MM.1S (cell line): ENCODE data around the gene PTCHD1.

Experiments used
- DNase-seq: peaks from one replicate; pipeline ENCODE4 v3.0.0-alpha.2; 2015
- H2AFZ ChIP-seq: fragments of 300-600 bp; sonication (generic); 2 replicates; pipeline ENCODE4 v1.6.0; 2016; ENCODE audit warnings: antibody characterized with exemption, low read length
- H3F3A ChIP-seq: fragments of 300-600 bp; sonication (generic); 2 replicates; pipeline ENCODE4 v1.6.1; 2016; ENCODE audit warnings: mild to moderate bottlenecking, antibody characterized with exemption, low read length, moderate library complexity, mixed read lengths; ENCODE audit not compliant: insufficient read depth
- H3K27ac ChIP-seq: fragments of 300-600 bp; sonication (generic); 2 replicates; pipeline ENCODE4 v1.5.1; 2016; ENCODE audit warnings: mild to moderate bottlenecking, low read length
- H3K27me3 ChIP-seq: fragments of 300-600 bp; sonication (generic); replicated peaks from 2 replicates; pipeline ENCODE4 v1.6.0; 2016; ENCODE audit warnings: low read length; ENCODE audit not compliant: insufficient read depth
- H3K36me3 ChIP-seq: fragments of 300-600 bp; sonication (generic); replicated peaks from 2 replicates; pipeline ENCODE4 v1.6.1; 2016; ENCODE audit warnings: mild to moderate bottlenecking, low read length, mixed read lengths; ENCODE audit not compliant: insufficient read depth
- H3K4me1 ChIP-seq: fragments of 300-600 bp; sonication (generic); 2 replicates; pipeline ENCODE4 v1.6.1; 2016; ENCODE audit warnings: low read length, mixed read lengths
- H3K4me2 ChIP-seq: fragments of 300-600 bp; sonication (generic); 2 replicates; pipeline ENCODE4 v1.6.0; 2016; ENCODE audit warnings: low read depth, low read length
- H3K4me3 ChIP-seq: fragments of 300-600 bp; sonication (generic); 2 replicates; pipeline ENCODE4 v1.5.1; 2016; ENCODE audit warnings: low read length, mixed read lengths
- H3K79me2 ChIP-seq: fragments of 300-600 bp; sonication (generic); 2 replicates; pipeline ENCODE4 v1.6.1; 2016; ENCODE audit warnings: mixed run types, low read length, mixed read lengths
- H3K9ac ChIP-seq: fragments of 300-600 bp; sonication (generic); 2 replicates; pipeline ENCODE4 v1.6.1; 2016; ENCODE audit warnings: low read length, mixed read lengths
- H3K9me2 ChIP-seq: fragments of 300-600 bp; sonication (generic); replicated peaks from 2 replicates; pipeline ENCODE4 v1.6.1; 2016; ENCODE audit warnings: mild to moderate bottlenecking, low read length, mixed read lengths; ENCODE audit not compliant: insufficient read depth
- H3K9me3 ChIP-seq: fragments of 300-600 bp; sonication (generic); replicated peaks from 2 replicates; pipeline ENCODE4 v1.6.1; 2016; ENCODE audit warnings: mild to moderate bottlenecking, low read length, mixed read lengths; ENCODE audit not compliant: insufficient read depth
- H4K20me1 ChIP-seq: fragments of 300-600 bp; sonication (generic); 2 replicates; pipeline ENCODE4 v1.6.1; 2016; ENCODE audit warnings: mild to moderate bottlenecking, low read length, moderate library complexity, mixed read lengths; ENCODE audit not compliant: insufficient read depth
- EZH2 ChIP-seq: fragments of 300-600 bp; sonication (generic); optimal IDR thresholded peaks from 2 replicates; pipeline ENCODE3; 2017; ENCODE audit warnings: low read depth, mild to moderate bottlenecking, antibody characterized with exemption, low read length, mixed read lengths
- EZH2phosphoT487 ChIP-seq: fragments of 300-600 bp; sonication (generic); IDR thresholded peaks from 2 replicates; pipeline ENCODE4 v1.6.1; 2018; ENCODE audit warnings: antibody characterized with exemption, low read length
- TF ChIP-seq, protein P1 (sequence below): fragments of 300-600 bp; sonication (generic); IDR thresholded peaks from 2 replicates; pipeline ENCODE4 v1.5.1; 2016; ENCODE audit warnings: antibody characterized with exemption, low read length, mixed read lengths

Gene PTCHD1

GRCh38 chrX:23372220-23372902, 37.7 kb downstream of the PTCHD1 start:
- H3K9me2 ChIP-seq, result no peaks in the 10 kb centered on the region
- TF ChIP-seq, protein P1, sequence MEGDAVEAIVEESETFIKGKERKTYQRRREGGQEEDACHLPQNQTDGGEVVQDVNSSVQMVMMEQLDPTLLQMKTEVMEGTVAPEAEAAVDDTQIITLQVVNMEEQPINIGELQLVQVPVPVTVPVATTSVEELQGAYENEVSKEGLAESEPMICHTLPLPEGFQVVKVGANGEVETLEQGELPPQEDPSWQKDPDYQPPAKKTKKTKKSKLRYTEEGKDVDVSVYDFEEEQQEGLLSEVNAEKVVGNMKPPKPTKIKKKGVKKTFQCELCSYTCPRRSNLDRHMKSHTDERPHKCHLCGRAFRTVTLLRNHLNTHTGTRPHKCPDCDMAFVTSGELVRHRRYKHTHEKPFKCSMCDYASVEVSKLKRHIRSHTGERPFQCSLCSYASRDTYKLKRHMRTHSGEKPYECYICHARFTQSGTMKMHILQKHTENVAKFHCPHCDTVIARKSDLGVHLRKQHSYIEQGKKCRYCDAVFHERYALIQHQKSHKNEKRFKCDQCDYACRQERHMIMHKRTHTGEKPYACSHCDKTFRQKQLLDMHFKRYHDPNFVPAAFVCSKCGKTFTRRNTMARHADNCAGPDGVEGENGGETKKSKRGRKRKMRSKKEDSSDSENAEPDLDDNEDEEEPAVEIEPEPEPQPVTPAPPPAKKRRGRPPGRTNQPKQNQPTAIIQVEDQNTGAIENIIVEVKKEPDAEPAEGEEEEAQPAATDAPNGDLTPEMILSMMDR, result no peak
- TF ChIP-seq EZH2, result no peak
- TF ChIP-seq EZH2phosphoT487, result no peak
- no peak overlapping the region for H2AFZ ChIP-seq
- H3K27me3 ChIP-seq, result no peaks in the 10 kb centered on the region
- DNase-seq, result no peak
- H3K4me1 ChIP-seq, result no peaks in the 10 kb centered on the region
- no peaks in the 10 kb centered on the region for H3F3A ChIP-seq
- no peaks in the 10 kb centered on the region for H3K79me2 ChIP-seq
- H3K4me3 ChIP-seq, result no peak overlapping the region
- H3K9ac ChIP-seq, result no peak overlapping the region
- no peak overlapping the region for H3K4me2 ChIP-seq
- H3K9me3 ChIP-seq, result no peaks in the 10 kb centered on the region
- no peaks in the 10 kb centered on the region for H3K36me3 ChIP-seq
- H3K27ac ChIP-seq, result no peak overlapping the region
- no peaks in the 10 kb centered on the region for H4K20me1 ChIP-seq

DNA sequence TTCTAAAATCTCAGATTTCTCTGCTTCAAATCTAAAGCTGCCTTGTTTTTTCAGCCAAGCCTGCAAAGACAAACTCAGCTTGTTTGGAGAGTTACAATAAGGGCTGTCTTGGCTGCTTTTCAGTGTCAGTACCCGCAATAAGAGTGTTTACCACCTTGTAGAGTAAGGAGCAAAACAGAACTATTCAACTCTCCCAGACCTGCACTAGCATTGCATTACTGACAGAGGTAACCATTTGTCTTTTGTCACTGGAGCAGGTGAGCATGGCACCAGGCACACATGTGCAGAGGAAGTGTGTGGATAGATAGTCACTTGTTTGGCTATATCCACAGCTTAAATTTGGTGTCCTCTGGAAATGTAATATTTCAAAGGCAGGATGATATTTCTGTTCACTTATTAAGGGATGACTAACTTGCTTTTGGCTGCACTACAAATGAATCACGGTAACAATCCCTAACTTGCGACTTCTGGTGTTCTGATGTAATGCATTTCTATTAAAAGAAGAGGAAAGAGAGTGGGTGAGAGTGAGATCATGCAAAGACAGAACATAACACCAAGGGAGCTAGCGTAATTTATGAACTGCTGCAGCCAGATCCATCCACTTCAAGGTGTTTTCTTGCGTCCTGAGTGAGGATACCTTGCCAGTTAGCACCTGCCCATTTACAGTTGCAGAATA, 38.6 kb downstream of the PTCHD1 start:
- Histone ChIP-seq H4K20me1 (no peaks in the 10 kb centered on the region), H3K27me3 (no peaks in the 10 kb centered on the region), H3F3A (no peaks in the 10 kb centered on the region), H3K27ac (no peak overlapping the region), H3K36me3 (no peaks in the 10 kb centered on the region), H3K9me2 (no peaks in the 10 kb centered on the region), H2AFZ (no peak overlapping the region), H3K9me3 (no peaks in the 10 kb centered on the region), H3K4me2 (no peak overlapping the region), H3K4me1 (no peaks in the 10 kb centered on the region), H3K4me3 (no peak overlapping the region), H3K79me2 (no peaks in the 10 kb centered on the region), H3K9ac (no peak overlapping the region)
- DNase-seq, result no peak
- no peak for TF ChIP-seq EZH2phosphoT487

DNA sequence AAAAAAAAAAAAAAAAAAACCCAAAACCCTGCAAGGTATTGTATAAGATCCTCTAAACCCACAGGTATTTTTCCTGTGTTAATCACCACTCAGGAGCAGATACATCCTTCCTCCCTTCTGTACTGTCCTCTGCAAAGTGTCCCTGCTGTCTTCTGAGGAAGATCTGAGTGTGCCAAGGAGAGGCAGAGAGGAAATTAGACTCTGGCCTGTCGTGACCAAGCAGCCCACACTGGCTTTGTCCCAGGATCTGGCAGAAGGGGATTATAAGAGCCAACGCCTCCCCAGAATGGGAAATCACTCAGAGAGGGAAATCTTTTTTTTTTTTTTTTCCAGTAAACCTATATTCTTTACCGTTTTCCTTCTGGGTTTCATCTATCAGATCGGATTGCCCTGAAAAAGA, 39.6 kb downstream of the PTCHD1 start:
- no peak overlapping the region for H3K4me3 ChIP-seq
- H3K9me2 ChIP-seq, result no peaks in the 10 kb centered on the region
- H4K20me1 ChIP-seq, result no peaks in the 10 kb centered on the region
- H3K79me2 ChIP-seq, result no peaks in the 10 kb centered on the region
- no peak for DNase-seq
- H3K27ac ChIP-seq, result no peak overlapping the region
- no peaks in the 10 kb centered on the region for H3K4me1 ChIP-seq
- no peak for TF ChIP-seq EZH2
- TF ChIP-seq EZH2phosphoT487, result no peak
- TF ChIP-seq, protein P1, result no peak
- H3K36me3 ChIP-seq, result no peaks in the 10 kb centered on the region
- no peaks in the 10 kb centered on the region for H3K9me3 ChIP-seq
- H2AFZ ChIP-seq, result no peak overlapping the region
- H3K9ac ChIP-seq, result no peak overlapping the region
- H3F3A ChIP-seq, result no peaks in the 10 kb centered on the region
- H3K27me3 ChIP-seq, result no peaks in the 10 kb centered on the region
- H3K4me2 ChIP-seq, result no peak overlapping the region

DNA sequence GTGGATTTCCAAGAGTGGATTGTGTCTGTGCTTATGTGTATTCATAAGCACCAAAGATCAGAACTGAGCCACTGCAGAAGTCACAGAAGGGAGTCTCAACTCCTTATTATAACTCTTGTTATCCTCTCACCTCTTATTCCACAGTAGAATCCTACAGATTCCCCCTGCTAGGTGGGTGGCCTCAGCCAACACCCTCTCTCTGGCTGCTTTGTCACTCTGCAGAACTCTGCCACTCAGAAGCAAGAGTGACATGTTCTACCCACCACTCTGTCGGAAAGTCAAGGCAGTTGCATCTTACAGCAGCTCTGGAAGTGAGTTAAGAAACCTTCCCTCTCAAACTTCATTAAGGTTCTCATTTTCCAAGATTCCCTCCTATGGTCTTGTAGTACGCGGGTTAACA, 41.9 kb downstream of the PTCHD1 start:
- Histone ChIP-seq H3F3A (no peaks in the 10 kb centered on the region), H3K9ac (no peak overlapping the region), H3K4me2 (no peak overlapping the region), H2AFZ (no peak overlapping the region), H3K9me3 (no peaks in the 10 kb centered on the region), H3K9me2 (no peaks in the 10 kb centered on the region), H4K20me1 (no peaks in the 10 kb centered on the region), H3K79me2 (no peaks in the 10 kb centered on the region), H3K4me3 (no peak overlapping the region), H3K36me3 (no peaks in the 10 kb centered on the region), H3K27ac (no peak overlapping the region), H3K27me3 (no peaks in the 10 kb centered on the region), H3K4me1 (no peaks in the 10 kb centered on the region)
- TF ChIP-seq EZH2phosphoT487 (no peak), EZH2 (no peak)
- TF ChIP-seq, protein P1, result no peak
- no peak for DNase-seq
